Activated T-cell treated with anti-CD3 and anti-CD28 coated beads, Interleukin-2, amount 50 U/mL, for 48 hours (primary cell): ENCODE results near the gene D2HGDH.
"Not testable (repeated sequence)": the region's sequence is repeated elsewhere in the genome, so short reads cannot be mapped to it uniquely, and the experiment has no call there.

Experiments
- DNase-seq, 2 experiments: peaks; one replicate each; pipeline ENCODE4 v3.0.0-alpha.2; 2020

D2HGDH gene

GRCh38 chr2:241796610-241797138, 62.2 kb downstream of the D2HGDH start:
- peak in 1 of 2 experiments; percentile 14 for DNase-seq

- peak in 1 of 2 experiments; percentile 12 for DNase-seq
Observed at GRCh38 chr2:241797441-241798080, 63.1 kb downstream of the D2HGDH start.

- peak in 1 of 2 experiments; percentile 18 for DNase-seq
Observed at GRCh38 chr2:241798081-241798630, 63.7 kb downstream of the D2HGDH start.

GRCh38 chr2:241798631-241799521, 64.4 kb downstream of the D2HGDH start:
- peak in 1 of 2 experiments; percentile 11 for DNase-seq

GRCh38 chr2:241799522-241800197, 65.2 kb downstream of the D2HGDH start:
- DNase-seq: peak in 1 of 2 experiments; percentile 16

GRCh38 chr2:241800198-241800903, 65.9 kb downstream of the D2HGDH start:
- DNase-seq: peak in 1 of 2 experiments; percentile 10

- DNase-seq: peak in 1 of 2 experiments; percentile 15
Observed at GRCh38 chr2:241801611-241802420, 67.4 kb downstream of the D2HGDH start.

GRCh38 chr2:241802421-241803318, 68.2 kb downstream of the D2HGDH start:
- no peak for DNase-seq

GRCh38 chr2:241803387-241804325, 69.2 kb downstream of the D2HGDH start:
- DNase-seq: peak; percentile 68 to 74

- DNase-seq: peak; percentile 60 to 62
Observed at GRCh38 chr2:241804326-241805229, 70.1 kb downstream of the D2HGDH start.

- not testable (repeated sequence) for DNase-seq
Observed at GRCh38 chr2:241806217-241806616, 71.8 kb downstream of the D2HGDH start.

- no peak for DNase-seq
Observed at GRCh38 chr2:241808051-241808720, 73.8 kb downstream of the D2HGDH start.

- no peak for DNase-seq
Observed at GRCh38 chr2:241808721-241809382, 74.4 kb downstream of the D2HGDH start, which contains the start of gene NEU4. Gene NEU4 (plus strand): TSS chr2:241809193. CDS start chr2:241814485, 5,292 bp downstream.

GRCh38 chr2:241809383-241810306, 75.2 kb downstream of the D2HGDH start:
- DNase-seq: peak in 1 of 2 experiments; percentile 15
